MM.1S (cell line): ENCODE data around the gene PLD6.

Source experiments
- DNase-seq: peaks from one replicate; pipeline ENCODE4 v3.0.0-alpha.2; 2015
- H2AFZ ChIP-seq: fragments of 300-600 bp; sonication (generic); 2 replicates; pipeline ENCODE4 v1.6.0; 2016; ENCODE audit warnings: antibody characterized with exemption, low read length
- H3F3A ChIP-seq: fragments of 300-600 bp; sonication (generic); 2 replicates; pipeline ENCODE4 v1.6.1; 2016; ENCODE audit warnings: mild to moderate bottlenecking, antibody characterized with exemption, low read length, moderate library complexity, mixed read lengths; ENCODE audit not compliant: insufficient read depth
- H3K27ac ChIP-seq: fragments of 300-600 bp; sonication (generic); 2 replicates; pipeline ENCODE4 v1.5.1; 2016; ENCODE audit warnings: mild to moderate bottlenecking, low read length
- H3K27me3 ChIP-seq: fragments of 300-600 bp; sonication (generic); replicated peaks from 2 replicates; pipeline ENCODE4 v1.6.0; 2016; ENCODE audit warnings: low read length; ENCODE audit not compliant: insufficient read depth
- H3K36me3 ChIP-seq: fragments of 300-600 bp; sonication (generic); replicated peaks from 2 replicates; pipeline ENCODE4 v1.6.1; 2016; ENCODE audit warnings: mild to moderate bottlenecking, low read length, mixed read lengths; ENCODE audit not compliant: insufficient read depth
- H3K4me1 ChIP-seq: fragments of 300-600 bp; sonication (generic); 2 replicates; pipeline ENCODE4 v1.6.1; 2016; ENCODE audit warnings: low read length, mixed read lengths
- H3K4me2 ChIP-seq: fragments of 300-600 bp; sonication (generic); 2 replicates; pipeline ENCODE4 v1.6.0; 2016; ENCODE audit warnings: low read depth, low read length
- H3K4me3 ChIP-seq: fragments of 300-600 bp; sonication (generic); 2 replicates; pipeline ENCODE4 v1.5.1; 2016; ENCODE audit warnings: low read length, mixed read lengths
- H3K79me2 ChIP-seq: fragments of 300-600 bp; sonication (generic); 2 replicates; pipeline ENCODE4 v1.6.1; 2016; ENCODE audit warnings: mixed run types, low read length, mixed read lengths
- H3K9ac ChIP-seq: fragments of 300-600 bp; sonication (generic); 2 replicates; pipeline ENCODE4 v1.6.1; 2016; ENCODE audit warnings: low read length, mixed read lengths
- H3K9me2 ChIP-seq: fragments of 300-600 bp; sonication (generic); replicated peaks from 2 replicates; pipeline ENCODE4 v1.6.1; 2016; ENCODE audit warnings: mild to moderate bottlenecking, low read length, mixed read lengths; ENCODE audit not compliant: insufficient read depth
- H3K9me3 ChIP-seq: fragments of 300-600 bp; sonication (generic); replicated peaks from 2 replicates; pipeline ENCODE4 v1.6.1; 2016; ENCODE audit warnings: mild to moderate bottlenecking, low read length, mixed read lengths; ENCODE audit not compliant: insufficient read depth
- H4K20me1 ChIP-seq: fragments of 300-600 bp; sonication (generic); 2 replicates; pipeline ENCODE4 v1.6.1; 2016; ENCODE audit warnings: mild to moderate bottlenecking, low read length, moderate library complexity, mixed read lengths; ENCODE audit not compliant: insufficient read depth
- CTCF ChIP-seq: fragments of 300-600 bp; sonication (generic); IDR thresholded peaks from 2 replicates; pipeline ENCODE4 v1.5.1; 2016; ENCODE audit warnings: antibody characterized with exemption, low read length, mixed read lengths
- EZH2 ChIP-seq: fragments of 300-600 bp; sonication (generic); optimal IDR thresholded peaks from 2 replicates; pipeline ENCODE3; 2017; ENCODE audit warnings: low read depth, mild to moderate bottlenecking, antibody characterized with exemption, low read length, mixed read lengths
- EZH2phosphoT487 ChIP-seq: fragments of 300-600 bp; sonication (generic); IDR thresholded peaks from 2 replicates; pipeline ENCODE4 v1.6.1; 2018; ENCODE audit warnings: antibody characterized with exemption, low read length

PLD6 gene

DNA sequence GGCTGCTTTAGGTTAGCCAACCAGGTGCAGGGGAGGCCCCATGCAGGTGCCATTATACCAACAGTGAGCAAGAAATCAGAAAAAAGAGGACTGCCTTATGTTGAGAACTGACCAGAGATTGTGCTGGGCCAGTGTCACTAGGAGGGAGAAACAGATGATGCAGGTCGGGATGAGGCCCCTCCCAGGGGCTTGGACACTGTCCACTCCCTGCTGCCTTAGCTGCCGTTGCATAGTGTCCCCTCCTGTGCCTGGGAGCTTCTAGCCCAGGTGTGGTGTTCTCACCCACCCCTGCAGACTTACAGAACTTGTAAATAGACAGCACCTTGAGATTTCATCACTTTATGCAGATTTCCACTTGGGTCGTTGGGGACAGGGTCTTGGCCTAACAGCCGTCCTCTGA lies 36.7 kb downstream of the PLD6 start:
- Histone ChIP-seq H2AFZ (no peak overlapping the region), H3K4me3 (no peak overlapping the region), H3K27ac (no peak overlapping the region), H4K20me1 (no peaks in the 10 kb centered on the region), H3K27me3 (no peaks in the 10 kb centered on the region), H3K4me1 (no peaks in the 10 kb centered on the region), H3F3A (no peaks in the 10 kb centered on the region), H3K36me3 (peaks cover 5% of the 10 kb centered on the region; the same call in 1 of the 2 replicates), H3K9me3 (no peaks in the 10 kb centered on the region), H3K9ac (no peak overlapping the region), H3K79me2 (no peaks in the 10 kb centered on the region), H3K4me2 (no peak overlapping the region), H3K9me2 (no peaks in the 10 kb centered on the region)
- TF ChIP-seq CTCF (no peak), EZH2phosphoT487 (no peak), EZH2 (no peak)
- no peak for DNase-seq

- Histone ChIP-seq H3K9me3 (no peaks in the 10 kb centered on the region), H3K79me2 (no peaks in the 10 kb centered on the region), H3K4me2 (no peak overlapping the region), H3K9ac (no peak overlapping the region), H3K27me3 (no peaks in the 10 kb centered on the region), H3K9me2 (no peaks in the 10 kb centered on the region), H2AFZ (no peak overlapping the region), H4K20me1 (no peaks in the 10 kb centered on the region), H3K4me3 (no peak overlapping the region), H3K36me3 (peaks cover 5% of the 10 kb centered on the region; the same call in 1 of the 2 replicates), H3K27ac (no peak overlapping the region), H3K4me1 (no peaks in the 10 kb centered on the region), H3F3A (no peaks in the 10 kb centered on the region)
- TF ChIP-seq EZH2phosphoT487 (no peak), CTCF (no peak), EZH2 (no peak)
- no peak for DNase-seq
These were observed 37.7 kb downstream of the PLD6 start for GRCh38 chr17:17168401-17168800.

DNA sequence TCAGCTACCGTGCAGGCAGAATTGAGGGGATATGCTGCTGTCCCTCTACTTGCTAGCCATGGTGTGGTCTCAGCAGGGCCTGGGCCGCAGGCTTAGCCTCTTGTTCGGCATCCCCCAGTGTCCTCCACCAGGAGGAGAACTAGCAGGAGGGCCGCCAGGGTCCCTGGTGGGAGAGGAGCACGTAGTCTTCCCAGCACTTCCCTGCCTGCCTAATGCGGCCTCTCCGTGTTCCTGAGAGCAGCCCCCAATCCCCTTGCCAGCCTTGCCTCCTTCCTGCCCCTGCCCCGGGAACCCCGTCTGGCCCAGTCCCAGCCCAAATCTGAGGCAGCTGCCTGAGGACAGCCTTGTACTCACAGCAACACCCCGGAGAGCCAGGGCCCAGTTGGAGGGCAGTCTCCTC lies 38.1 kb downstream of the PLD6 start:
- Histone ChIP-seq H3K9ac (no peak overlapping the region), H3K36me3 (peaks cover 5% of the 10 kb centered on the region; the same call in 1 of the 2 replicates), H3K27me3 (no peaks in the 10 kb centered on the region), H2AFZ (no peak overlapping the region), H3K79me2 (no peaks in the 10 kb centered on the region), H3K9me2 (no peaks in the 10 kb centered on the region), H3K4me2 (no peak overlapping the region), H4K20me1 (no peaks in the 10 kb centered on the region), H3K4me1 (no peaks in the 10 kb centered on the region), H3K9me3 (no peaks in the 10 kb centered on the region), H3K4me3 (no peak overlapping the region), H3K27ac (no peak overlapping the region), H3F3A (no peaks in the 10 kb centered on the region)
- no peak for DNase-seq
- TF ChIP-seq CTCF: no peak
- no peak for TF ChIP-seq EZH2phosphoT487
- TF ChIP-seq EZH2: no peak
